ENCODE data around the gene PEX11G.
"Not testable (repeated sequence)": the region's sequence is repeated elsewhere in the genome, so short reads cannot be mapped to it uniquely, and the experiment has no call there.

Gene PEX11G

DNA sequence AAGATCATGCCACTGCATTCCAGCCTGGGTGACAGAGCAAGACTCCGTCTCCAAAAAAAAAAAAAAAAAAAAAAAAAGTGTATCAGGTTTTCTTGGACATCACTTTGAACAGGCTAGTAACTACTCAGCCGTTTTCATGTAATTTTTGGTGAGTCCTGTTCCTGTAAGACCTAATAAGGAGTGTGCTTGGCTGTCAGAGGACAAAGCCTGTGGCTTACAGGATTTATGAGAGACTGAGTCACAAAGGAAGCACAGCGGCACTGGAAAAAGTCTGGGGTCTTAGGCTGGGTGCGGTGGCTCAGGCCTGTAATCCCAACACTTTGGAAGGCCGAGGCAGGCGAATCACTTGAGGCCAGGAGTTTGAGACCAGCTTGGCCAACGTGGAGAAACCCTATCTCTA, 55.4 kb downstream of the PEX11G start:
- DNase-seq (ENCODE audit: low spot score), result not testable (repeated sequence)

GRCh38 chr19:7429638-7430282, 59.1 kb downstream of the PEX11G start:
- DNase-seq (ENCODE audit: low spot score), result no peak

DNA sequence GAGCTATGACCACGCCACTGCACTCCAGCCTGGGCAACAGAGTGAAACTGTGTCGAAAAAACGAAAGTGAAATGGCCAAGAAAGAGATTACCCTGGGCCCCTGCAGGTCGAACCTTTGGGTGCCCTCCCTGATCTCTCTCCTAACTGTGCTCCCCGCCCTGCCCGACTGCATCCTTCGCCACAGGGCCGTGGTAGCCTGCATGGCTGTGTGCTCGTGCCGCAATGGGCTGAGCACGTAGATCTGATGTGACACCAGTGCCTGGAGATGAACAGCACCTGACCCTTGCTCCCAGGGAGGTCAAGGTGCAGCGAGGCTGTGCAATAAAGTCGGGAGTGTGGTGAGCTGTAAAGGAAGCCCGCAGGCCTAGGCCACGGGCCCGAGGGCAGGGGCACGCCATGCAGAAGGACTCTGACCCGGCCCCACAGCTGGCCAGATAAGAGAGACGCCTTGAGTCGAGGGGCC, 60.2 kb downstream of the PEX11G start:
- no peak for DNase-seq (ENCODE audit: low spot score)

DNA sequence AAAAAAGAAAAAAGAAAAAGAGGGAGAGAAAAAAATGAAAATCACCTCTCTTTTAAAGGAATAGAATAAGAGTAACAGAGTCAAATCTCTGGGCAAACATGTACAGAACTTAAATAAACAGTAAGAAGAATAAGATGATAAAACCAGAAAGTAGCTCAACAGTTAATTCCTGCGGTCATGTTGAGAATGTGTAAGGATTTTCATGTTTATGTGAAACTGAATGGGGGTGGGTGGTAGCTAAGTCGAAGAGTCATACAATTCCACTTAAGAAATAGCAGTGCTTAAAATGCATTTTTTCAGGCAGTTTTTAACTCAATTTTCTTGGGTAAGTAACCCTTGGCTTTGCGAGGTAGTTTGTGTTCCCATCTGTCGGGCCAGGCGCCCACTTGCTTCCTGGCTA, 60.9 kb downstream of the PEX11G start:
- no peak for DNase-seq (ENCODE audit: low spot score)

DNA sequence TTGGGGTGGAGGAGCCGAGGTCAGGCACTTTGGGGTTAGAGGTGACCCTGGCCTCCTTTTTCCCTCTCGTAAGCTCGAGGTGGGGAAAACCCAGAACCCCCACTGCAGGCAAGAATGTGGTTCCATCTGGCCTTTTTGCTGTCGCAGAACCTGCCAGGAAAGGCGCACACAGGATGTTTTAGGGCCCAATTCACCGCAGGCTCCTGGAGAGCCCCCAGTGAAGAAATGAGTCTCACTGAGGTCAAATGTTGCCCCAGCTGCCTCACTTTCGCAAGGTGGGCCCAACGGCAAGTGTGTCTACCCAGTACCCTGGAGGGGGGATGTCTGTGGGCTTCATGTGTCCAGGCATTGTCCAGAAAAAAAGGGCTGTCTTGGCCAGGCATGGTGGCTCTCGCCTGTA, 61.8 kb downstream of the PEX11G start:
- no peak for DNase-seq (ENCODE audit: low spot score)
